ENCODE measurements around the gene KPNA6. TPM values are rescaled to one million over a fixed set of nuclear protein-coding genes. Genes with fewer than 3 reads are reported as not detected.

Gene KPNA6
- total and polyA plus RNA-seq, 2 of the 13 experiments (the other 11 are each of a cell fraction or from before 2014, with no cell fraction given): 22.0 to 47.5 TPM

DNA sequence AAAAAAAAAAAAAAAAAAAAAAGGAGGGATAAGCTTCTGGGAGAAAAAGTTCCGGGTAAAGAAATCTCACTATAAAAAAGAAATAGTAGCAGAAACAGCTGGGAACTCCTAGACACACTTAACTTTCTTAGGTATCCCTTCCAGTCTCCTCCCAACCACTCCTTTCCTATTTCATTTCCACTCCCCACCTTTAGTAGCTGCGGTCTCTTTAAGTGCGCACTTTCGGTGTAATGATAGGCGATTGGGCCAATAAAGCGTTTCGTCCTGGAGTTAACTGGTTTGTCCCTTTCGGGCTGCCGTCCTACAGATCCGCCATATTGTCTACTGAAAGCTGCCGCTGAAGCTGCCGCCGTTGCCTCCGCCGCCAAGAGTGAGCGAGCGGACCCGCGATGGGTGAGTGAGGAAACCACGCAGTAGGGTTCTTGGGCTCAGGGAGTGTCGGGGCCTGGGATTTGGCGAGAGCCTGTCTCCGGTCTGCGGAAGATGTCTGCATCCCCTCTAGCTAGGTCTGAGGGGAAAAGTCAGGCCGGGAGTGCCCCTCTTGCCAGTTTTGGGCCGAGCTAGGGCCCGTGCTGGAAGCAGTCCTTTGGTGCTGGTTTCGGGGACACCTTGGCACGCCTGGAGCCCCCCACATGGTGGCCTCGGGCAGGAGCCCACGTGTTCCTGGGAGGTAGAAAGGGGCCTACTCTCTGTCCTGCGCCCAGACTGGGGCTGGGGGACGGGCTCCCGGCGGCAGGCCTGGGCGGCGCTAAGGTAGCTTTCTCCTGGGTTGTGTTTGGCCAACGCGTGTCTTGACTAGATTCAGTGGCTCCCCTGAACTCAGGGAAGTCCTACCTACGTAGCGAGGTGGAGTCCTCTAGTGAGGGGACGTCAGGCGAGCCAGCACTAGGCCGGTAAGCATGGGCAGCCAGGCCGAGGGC is at the start of gene KPNA6 (continued):
- TF ChIP-seq, protein P1, sequence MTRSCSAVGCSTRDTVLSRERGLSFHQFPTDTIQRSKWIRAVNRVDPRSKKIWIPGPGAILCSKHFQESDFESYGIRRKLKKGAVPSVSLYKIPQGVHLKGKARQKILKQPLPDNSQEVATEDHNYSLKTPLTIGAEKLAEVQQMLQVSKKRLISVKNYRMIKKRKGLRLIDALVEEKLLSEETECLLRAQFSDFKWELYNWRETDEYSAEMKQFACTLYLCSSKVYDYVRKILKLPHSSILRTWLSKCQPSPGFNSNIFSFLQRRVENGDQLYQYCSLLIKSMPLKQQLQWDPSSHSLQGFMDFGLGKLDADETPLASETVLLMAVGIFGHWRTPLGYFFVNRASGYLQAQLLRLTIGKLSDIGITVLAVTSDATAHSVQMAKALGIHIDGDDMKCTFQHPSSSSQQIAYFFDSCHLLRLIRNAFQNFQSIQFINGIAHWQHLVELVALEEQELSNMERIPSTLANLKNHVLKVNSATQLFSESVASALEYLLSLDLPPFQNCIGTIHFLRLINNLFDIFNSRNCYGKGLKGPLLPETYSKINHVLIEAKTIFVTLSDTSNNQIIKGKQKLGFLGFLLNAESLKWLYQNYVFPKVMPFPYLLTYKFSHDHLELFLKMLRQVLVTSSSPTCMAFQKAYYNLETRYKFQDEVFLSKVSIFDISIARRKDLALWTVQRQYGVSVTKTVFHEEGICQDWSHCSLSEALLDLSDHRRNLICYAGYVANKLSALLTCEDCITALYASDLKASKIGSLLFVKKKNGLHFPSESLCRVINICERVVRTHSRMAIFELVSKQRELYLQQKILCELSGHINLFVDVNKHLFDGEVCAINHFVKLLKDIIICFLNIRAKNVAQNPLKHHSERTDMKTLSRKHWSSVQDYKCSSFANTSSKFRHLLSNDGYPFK (CRISPR knock-in tag; IDR thresholded peaks at IDR 0.05; ENCODE audit: borderline replicate concordance): peak; percentile 84; the same call in 1 of the 2 replicates
- TF ChIP-seq ASH2L (IDR thresholded peaks at IDR 0.05; ENCODE audit: insufficient read length, low read depth, low read length) (peak; percentile 97), DNMT1 (CRISPR knock-in tag; IDR thresholded peaks at IDR 0.05) (no peak), PRMT3 (CRISPR knock-in tag; IDR thresholded peaks at IDR 0.05; ENCODE audit: borderline replicate concordance, low read depth) (no peak), CEBPB (IDR thresholded peaks at IDR 0.05; ENCODE audit: borderline replicate concordance, low read depth, low read length) (0 out of 2 replicates have a peak, but pooled peaks have one; percentile 39), IRF2 (CRISPR knock-in tag; IDR thresholded peaks at IDR 0.05) (peak; percentile 87), NBN (conservative IDR thresholded peaks at IDR 0.05) (no peak), ZNF263 (CRISPR knock-in tag; IDR thresholded peaks at IDR 0.05) (peak; percentile 43; the same call in 1 of the 2 replicates), U2AF2 (IDR thresholded peaks at IDR 0.05; ENCODE audit: low read depth, low read length) (no peak), RBAK (CRISPR knock-in tag; IDR thresholded peaks at IDR 0.05) (no peak), CC2D1A (CRISPR knock-in tag; IDR thresholded peaks at IDR 0.05) (no peak), ZNF337 (CRISPR knock-in tag; IDR thresholded peaks at IDR 0.05; ENCODE audit: borderline replicate concordance, low read depth) (no peak), ZNF143 (CRISPR knock-in tag; IDR thresholded peaks at IDR 0.05) (0 out of 2 replicates have a peak, but pooled peaks have one; percentile 26), ZNF747 (CRISPR knock-in tag; IDR thresholded peaks at IDR 0.05; ENCODE audit: borderline replicate concordance) (no peak), TP53 (CRISPR knock-in tag; conservative IDR thresholded peaks at IDR 0.05) (0 out of 2 replicates have a peak, but pooled peaks have one; percentile 38), FOXJ3 (CRISPR knock-in tag; IDR thresholded peaks at IDR 0.05; ENCODE audit: borderline replicate concordance) (no peak), BHLHE40 (IDR thresholded peaks at IDR 0.05; ENCODE audit: low read length) (no peak), KLF11 (CRISPR knock-in tag; IDR thresholded peaks at IDR 0.05) (0 out of 2 replicates have a peak, but pooled peaks have one; percentile 54), GATA4 (IDR thresholded peaks at IDR 0.05; ENCODE audit: borderline replicate concordance, low read depth) (no peak), ZNF558 (CRISPR knock-in tag; IDR thresholded peaks at IDR 0.05; ENCODE audit: borderline replicate concordance) (peak; percentile 17; the same call in 1 of the 2 replicates), ZZZ3 (CRISPR knock-in tag; IDR thresholded peaks at IDR 0.05; ENCODE audit: borderline replicate concordance) (peak; percentile 49; the same call in 1 of the 2 replicates)
- TF ChIP-seq, protein P2, sequence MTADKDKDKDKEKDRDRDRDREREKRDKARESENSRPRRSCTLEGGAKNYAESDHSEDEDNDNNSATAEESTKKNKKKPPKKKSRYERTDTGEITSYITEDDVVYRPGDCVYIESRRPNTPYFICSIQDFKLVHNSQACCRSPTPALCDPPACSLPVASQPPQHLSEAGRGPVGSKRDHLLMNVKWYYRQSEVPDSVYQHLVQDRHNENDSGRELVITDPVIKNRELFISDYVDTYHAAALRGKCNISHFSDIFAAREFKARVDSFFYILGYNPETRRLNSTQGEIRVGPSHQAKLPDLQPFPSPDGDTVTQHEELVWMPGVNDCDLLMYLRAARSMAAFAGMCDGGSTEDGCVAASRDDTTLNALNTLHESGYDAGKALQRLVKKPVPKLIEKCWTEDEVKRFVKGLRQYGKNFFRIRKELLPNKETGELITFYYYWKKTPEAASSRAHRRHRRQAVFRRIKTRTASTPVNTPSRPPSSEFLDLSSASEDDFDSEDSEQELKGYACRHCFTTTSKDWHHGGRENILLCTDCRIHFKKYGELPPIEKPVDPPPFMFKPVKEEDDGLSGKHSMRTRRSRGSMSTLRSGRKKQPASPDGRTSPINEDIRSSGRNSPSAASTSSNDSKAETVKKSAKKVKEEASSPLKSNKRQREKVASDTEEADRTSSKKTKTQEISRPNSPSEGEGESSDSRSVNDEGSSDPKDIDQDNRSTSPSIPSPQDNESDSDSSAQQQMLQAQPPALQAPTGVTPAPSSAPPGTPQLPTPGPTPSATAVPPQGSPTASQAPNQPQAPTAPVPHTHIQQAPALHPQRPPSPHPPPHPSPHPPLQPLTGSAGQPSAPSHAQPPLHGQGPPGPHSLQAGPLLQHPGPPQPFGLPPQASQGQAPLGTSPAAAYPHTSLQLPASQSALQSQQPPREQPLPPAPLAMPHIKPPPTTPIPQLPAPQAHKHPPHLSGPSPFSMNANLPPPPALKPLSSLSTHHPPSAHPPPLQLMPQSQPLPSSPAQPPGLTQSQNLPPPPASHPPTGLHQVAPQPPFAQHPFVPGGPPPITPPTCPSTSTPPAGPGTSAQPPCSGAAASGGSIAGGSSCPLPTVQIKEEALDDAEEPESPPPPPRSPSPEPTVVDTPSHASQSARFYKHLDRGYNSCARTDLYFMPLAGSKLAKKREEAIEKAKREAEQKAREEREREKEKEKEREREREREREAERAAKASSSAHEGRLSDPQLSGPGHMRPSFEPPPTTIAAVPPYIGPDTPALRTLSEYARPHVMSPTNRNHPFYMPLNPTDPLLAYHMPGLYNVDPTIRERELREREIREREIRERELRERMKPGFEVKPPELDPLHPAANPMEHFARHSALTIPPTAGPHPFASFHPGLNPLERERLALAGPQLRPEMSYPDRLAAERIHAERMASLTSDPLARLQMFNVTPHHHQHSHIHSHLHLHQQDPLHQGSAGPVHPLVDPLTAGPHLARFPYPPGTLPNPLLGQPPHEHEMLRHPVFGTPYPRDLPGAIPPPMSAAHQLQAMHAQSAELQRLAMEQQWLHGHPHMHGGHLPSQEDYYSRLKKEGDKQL (CRISPR knock-in tag; IDR thresholded peaks at IDR 0.05; ENCODE audit: low read depth): no peak
